NCI-H460 (cell line): ENCODE data around the gene HOXD4. TPM values are rescaled to one million over a fixed set of nuclear protein-coding genes. Genes with fewer than 3 reads are reported as not detected.
A peak's percentile ranks its signal among the peaks of the same experiment; 100 is the strongest.

ENCODE experiments used
- DNase-seq: peaks from one replicate; pipeline ENCODE4 v3.0.0-alpha.2; 2016; ENCODE audit warnings: low read depth; ENCODE audit errors: extremely low read depth
- small RNA-seq, 2 experiments: library from RNA; depleted of rRNA; stranded (forward); fragments of <200 nt; gene quantifications; one replicate each; pipeline ENCODE3, GENCODE V24; 2014
- total RNA-seq: library from RNA; depleted of rRNA; stranded (reverse); fragments of >200 nt; shearing (Covaris generic); gene quantifications from 2 replicates; pipeline ENCODE4 v1.2.3, GENCODE V29; 2014; rRNA removed

The HOXD4 gene
- total RNA-seq, 1 experiment from 2014 or later, result not detected

GRCh38 chr2:176181551-176181950, 30.2 kb downstream of the HOXD4 start:
- DNase-seq, result no peak

- no peak for DNase-seq
These were observed 31.3 kb downstream of the HOXD4 start for GRCh38 chr2:176182671-176183070.

- no peak for DNase-seq
These were observed 33.4 kb downstream of the HOXD4 start for GRCh38 chr2:176184749-176185148.

- DNase-seq, result no peak
These were observed 34.7 kb downstream of the HOXD4 start for GRCh38 chr2:176186024-176186423.

GRCh38 chr2:176187200-176187898, 36.0 kb downstream of the HOXD4 start:
- no peak for DNase-seq

- peak; percentile 26 for DNase-seq
These were observed 36.8 kb downstream of the HOXD4 start, which contains the start of gene HOXD1 for GRCh38 chr2:176187899-176188773. HOXD1 (plus strand) TSS chr2:176188668; CDS start chr2:176188802, 134 bp downstream.

GRCh38 chr2:176188774-176189680, 37.7 kb downstream of the HOXD4 start:
- DNase-seq, result no peak

GRCh38 chr2:176189681-176190641, 38.6 kb downstream of the HOXD4 start:
- no peak for DNase-seq

GRCh38 chr2:176192351-176192750, 41.0 kb downstream of the HOXD4 start:
- no peak for DNase-seq

- DNase-seq, result no peak
These were observed 41.7 kb downstream of the HOXD4 start for GRCh38 chr2:176193048-176193447.

GRCh38 chr2:176199902-176200301, 48.6 kb downstream of the HOXD4 start:
- DNase-seq, result no peak

GRCh38 chr2:176200971-176201370, 49.6 kb downstream of the HOXD4 start:
- DNase-seq, result no peak

- DNase-seq, result no peak
These were observed 51.1 kb downstream of the HOXD4 start for GRCh38 chr2:176202491-176202890.

Small RNA genes lying within 50 kb of the gene (small RNA-seq; reads per million reads assigned to genes)
- 0.81 to 15.0 reads per million in 2 experiments for gene MIR10B

Other genes with a start within 250 kb of the HOXD4 start
- 20.8 and 24.0 TPM in 2 replicates for gene LNPK, start 149.3 kb upstream of the HOXD4 start, total RNA-seq
- not detected in 2 replicates for gene EVX2, start 67.6 kb upstream of the HOXD4 start, total RNA-seq
- gene HOXD13, start 58.8 kb upstream of the HOXD4 start, total RNA-seq, result 4.7 and 5.2 TPM in 2 replicates
- gene HOXD12, start 51.8 kb upstream of the HOXD4 start, total RNA-seq, result 0.20 TPM in 1 of 2 replicates, not detected in the other
- not detected in 2 replicates for gene HOXD11, start 44.3 kb upstream of the HOXD4 start, total RNA-seq
- gene HOXD10, start 34.8 kb upstream of the HOXD4 start, total RNA-seq, result 0.25 TPM in 1 of 2 replicates, not detected in the other
- not detected in 2 replicates for gene HOXD9, start 28.8 kb upstream of the HOXD4 start, total RNA-seq
- gene HOXD8, start 21.8 kb upstream of the HOXD4 start, total RNA-seq, result 11.7 and 13.9 TPM in 2 replicates
- gene HOXD3, start 5.8 kb downstream of the HOXD4 start, total RNA-seq, result not detected in 2 replicates
- not detected in 2 replicates for gene HOXD1, start 37.1 kb downstream of the HOXD4 start, total RNA-seq
- 39.5 and 44.1 TPM in 2 replicates for gene MTX2, start 117.9 kb downstream of the HOXD4 start, total RNA-seq